CD14-positive monocyte (primary cell): ENCODE data around the gene ZNF324. TPM values are rescaled to one million over a fixed set of nuclear protein-coding genes. Genes with fewer than 3 reads are reported as not detected.

ENCODE experiments used
- DNase-seq, 3 donors: peaks; one replicate each; pipeline ENCODE4 v3.0.0-alpha.2; 2011 to 2022
- H2AFZ ChIP-seq: 2 replicates; pipeline ENCODE4 v1.6.0; 2012; ENCODE audit warnings: mild to moderate bottlenecking, low read depth, low read length, inconsistent platforms; ENCODE audit not compliant: insufficient read depth, poor library complexity, severe bottlenecking
- H3K27ac ChIP-seq, 2 donors: 1 replicate in 1 of 2; 2 replicates in 1 of 2; pipeline ENCODE4 v1.5.1; 2012 to 2013; ENCODE audit warnings: low read length in 2 of 2, control low read depth in 1 of 2, inconsistent platforms in 1 of 2, low read depth in 1 of 2, mild to moderate bottlenecking in 1 of 2
- H3K27me3 ChIP-seq, 2 donors: one replicate each; pipeline versions ENCODE4 v1.6.0 to v1.6.1; 2011 to 2013; ENCODE audit warnings: low read length in 2 of 2; ENCODE audit not compliant: control insufficient read depth in 2 of 2, insufficient read depth in 2 of 2
- H3K36me3 ChIP-seq, 2 donors: replicated peaks in 1 of 2; 1 replicate in 1 of 2; 2 replicates in 1 of 2; pipeline versions ENCODE4 v1.5.1 to v1.6.1; 2012 to 2013; ENCODE audit warnings: low read length in 2 of 2, control low read depth in 1 of 2, inconsistent platforms in 1 of 2, mild to moderate bottlenecking in 1 of 2; ENCODE audit not compliant: insufficient read depth in 2 of 2, control insufficient read depth in 1 of 2
- H3K4me1 ChIP-seq, 2 donors: 1 replicate in 1 of 2; 2 replicates in 1 of 2; pipeline versions ENCODE4 v1.5.1 to v1.6.1; 2012 to 2013; ENCODE audit warnings: low read length in 2 of 2, control low read depth in 1 of 2, inconsistent platforms in 1 of 2, mild to moderate bottlenecking in 1 of 2, moderate library complexity in 1 of 2; ENCODE audit not compliant: insufficient read depth in 2 of 2, control insufficient read depth in 1 of 2
- H3K4me2 ChIP-seq: replicated peaks from 2 replicates; pipeline ENCODE3; 2012; ENCODE audit warnings: low read length, moderate library complexity, mild to moderate bottlenecking; ENCODE audit not compliant: poor library complexity, severe bottlenecking; ENCODE audit errors: extremely low read depth
- H3K4me3 ChIP-seq, 3 experiments: fragments of 200-600 bp in 1 of 3; sonication (generic) in 1 of 3; replicated peaks in 1 of 3; 1 replicate in 2 of 3; 2 replicates in 1 of 3; pipeline ENCODE4 v1.5.1; 2011 to 2013; ENCODE audit warnings: low read length in 3 of 3, mild to moderate bottlenecking in 3 of 3, control low read depth in 2 of 3, low read depth in 2 of 3, inconsistent platforms in 1 of 3, moderate library complexity in 1 of 3
- H3K79me2 ChIP-seq: 2 replicates; pipeline ENCODE4 v1.6.0; 2012; ENCODE audit warnings: mild to moderate bottlenecking, control low read depth, inconsistent platforms, low read length, moderate library complexity; ENCODE audit not compliant: insufficient read depth
- H3K9ac ChIP-seq: 2 replicates; pipeline ENCODE4 v1.6.0; 2017; ENCODE audit warnings: low read length, mild to moderate bottlenecking; ENCODE audit not compliant: insufficient read depth, poor library complexity, severe bottlenecking
- H3K9me3 ChIP-seq, 2 donors: replicated peaks in 1 of 2; 1 replicate in 1 of 2; 2 replicates in 1 of 2; pipeline versions ENCODE4 v1.5.1 to v1.6.1; 2012 to 2013; ENCODE audit warnings: low read length in 2 of 2, control low read depth in 1 of 2; ENCODE audit not compliant: control insufficient read depth in 1 of 2, insufficient read depth in 1 of 2
- H4K20me1 ChIP-seq: 2 replicates; pipeline ENCODE4 v1.6.0; 2012; ENCODE audit warnings: mild to moderate bottlenecking, low read length, control low read depth, moderate library complexity; ENCODE audit not compliant: insufficient read depth
- H3K27ac Mint-ChIP-seq, 7 donors: one replicate each; pipeline ENCODE4 v1.8.0; 2020; ENCODE audit warnings: mild to moderate bottlenecking in 7 of 7, mixed read lengths in 7 of 7, moderate library complexity in 6 of 7, inconsistent platforms in 2 of 7
- H3K27me3 Mint-ChIP-seq, 3 donors: one replicate each; pipeline ENCODE4 v1.8.0; 2021 to 2022; ENCODE audit warnings: low read depth in 3 of 3, mild to moderate bottlenecking in 3 of 3, mixed read lengths in 3 of 3, moderate library complexity in 3 of 3, inconsistent platforms in 1 of 3
- H3K36me3 Mint-ChIP-seq, 2 donors: one replicate each; pipeline ENCODE4 v1.8.0; 2020; ENCODE audit warnings: mixed read lengths in 2 of 2, inconsistent platforms in 1 of 2, mild to moderate bottlenecking in 1 of 2
- H3K4me1 Mint-ChIP-seq: one replicate; pipeline ENCODE4 v1.8.0; 2020; ENCODE audit warnings: mild to moderate bottlenecking, mixed read lengths
- H3K4me3 Mint-ChIP-seq, 2 donors: one replicate each; pipeline ENCODE4 v1.8.0; 2020; ENCODE audit warnings: mild to moderate bottlenecking in 2 of 2, mixed read lengths in 2 of 2, moderate library complexity in 1 of 2
- H3K9me3 Mint-ChIP-seq, 7 donors: one replicate each; pipeline ENCODE4 v1.8.0; 2020 to 2022; ENCODE audit warnings: mixed read lengths in 7 of 7, mild to moderate bottlenecking in 6 of 7, moderate library complexity in 6 of 7, inconsistent platforms in 2 of 7
- WGBS: methylation state at CpG from one replicate; pipeline ENCODE4 v1.1.5; 2013; ENCODE audit warnings: missing lambda C conversion rate; ENCODE audit not compliant: insufficient coverage; 5-methylcytosine and 5-hydroxymethylcytosine counted together
- intact Hi-C, 2 donors: fragments of 100-400 bp; cut with micrococcal nuclease; formaldehyde crosslinking; loops; one replicate each; pipeline versions ENCODE4 v1.15.0 to v1.15.1; 2023
- polyA plus RNA-seq, 3 donors: library from polyadenylated mRNA; depleted of rRNA in 1 of 3; unstranded in 2 of 3; stranded (reverse) in 1 of 3; fragments of 300-500 nt in 2 of 3; fragments of >200 nt in 1 of 3; fragmentation: Illumina TruSeq in 2 of 3; gene quantifications; 1 replicate in 2 of 3; 2 replicates in 1 of 3; pipeline ENCODE4 v1.2.3, GENCODE V29; 2012 to 2021
- TF ChIP-seq, protein P1 (sequence below): fragments of 200-600 bp; IDR thresholded peaks from one replicate; pipeline ENCODE4 v1.8.0; 2022; ENCODE audit warnings: antibody characterized with exemption, mild to moderate bottlenecking

The ZNF324 gene
- polyA plus RNA-seq, 3 donors: 4.1 to 5.7 (median 5.3) TPM

DNA sequence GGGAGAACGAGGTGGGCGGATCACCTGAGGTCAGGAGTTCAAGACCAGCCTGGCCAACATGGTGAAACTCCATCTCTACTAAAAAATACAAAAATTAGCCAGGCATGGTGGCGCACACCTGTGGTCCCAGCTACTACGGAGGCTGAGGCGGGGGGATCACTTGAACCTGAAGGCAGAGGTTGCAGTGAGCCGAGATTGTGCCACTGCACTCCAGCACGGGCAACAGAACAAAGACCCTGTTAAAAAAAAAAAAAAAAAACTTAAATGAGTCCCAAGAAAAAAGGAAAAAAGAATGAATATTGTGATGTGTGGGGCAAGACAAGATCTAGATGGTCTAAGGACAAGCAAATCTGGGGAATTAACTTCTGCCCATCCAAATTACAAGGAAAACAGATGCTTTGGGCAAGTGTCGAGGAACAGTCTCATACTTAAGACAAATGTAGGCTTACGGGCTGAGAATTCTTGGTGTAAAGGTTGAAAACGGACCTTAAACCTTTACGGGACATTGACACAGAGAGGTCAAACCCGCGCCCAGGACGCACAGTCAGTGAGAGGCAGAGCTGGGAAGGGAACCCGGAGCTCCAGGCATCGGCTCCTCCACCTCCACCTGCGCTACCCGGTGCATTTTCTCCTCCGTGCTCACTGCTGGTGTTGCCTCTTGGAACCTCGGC lies 656 bp upstream of the ZNF324 start:
- Mint-ChIP-seq H3K27me3 (peaks cover 3 to 11% (median 6%) of the 10 kb centered on the region in 3 donors), H3K27ac (peak overlapping the region in 2 of 7 donors; percentile 85 to 88), H3K4me3 (peak overlapping the region; percentile 74 to 89), H3K9me3 (peaks cover 0 to 9% (median 3%) of the 10 kb centered on the region in 7 donors), H3K36me3 (peaks cover 14 to 19% of the 10 kb centered on the region in 2 donors), H3K4me1 (peaks cover 24% of the 10 kb centered on the region)
- H3K27ac ChIP-seq: peak overlapping the region in 1 of 2 donors; percentile 85
- no peaks in the 10 kb centered on the region for H3K9me3 ChIP-seq
- peak overlapping the region in 2 of 3 experiments; percentile 65 to 92 for H3K4me3 ChIP-seq
- H3K4me1 ChIP-seq: peaks cover 24 to 29% of the 10 kb centered on the region in 2 donors
- peaks cover 15% of the 10 kb centered on the region for H3K79me2 ChIP-seq
- 31% methylated on average over 10 of the region's 20 CpGs for WGBS
- no peak overlapping the region for H3K9ac ChIP-seq
- H3K36me3 ChIP-seq: peaks cover 15 to 16% of the 10 kb centered on the region in 2 donors
- H3K4me2 ChIP-seq: peak overlapping the region; percentile 90
- H2AFZ ChIP-seq: peak overlapping the region; percentile 98
- TF ChIP-seq, protein P1, sequence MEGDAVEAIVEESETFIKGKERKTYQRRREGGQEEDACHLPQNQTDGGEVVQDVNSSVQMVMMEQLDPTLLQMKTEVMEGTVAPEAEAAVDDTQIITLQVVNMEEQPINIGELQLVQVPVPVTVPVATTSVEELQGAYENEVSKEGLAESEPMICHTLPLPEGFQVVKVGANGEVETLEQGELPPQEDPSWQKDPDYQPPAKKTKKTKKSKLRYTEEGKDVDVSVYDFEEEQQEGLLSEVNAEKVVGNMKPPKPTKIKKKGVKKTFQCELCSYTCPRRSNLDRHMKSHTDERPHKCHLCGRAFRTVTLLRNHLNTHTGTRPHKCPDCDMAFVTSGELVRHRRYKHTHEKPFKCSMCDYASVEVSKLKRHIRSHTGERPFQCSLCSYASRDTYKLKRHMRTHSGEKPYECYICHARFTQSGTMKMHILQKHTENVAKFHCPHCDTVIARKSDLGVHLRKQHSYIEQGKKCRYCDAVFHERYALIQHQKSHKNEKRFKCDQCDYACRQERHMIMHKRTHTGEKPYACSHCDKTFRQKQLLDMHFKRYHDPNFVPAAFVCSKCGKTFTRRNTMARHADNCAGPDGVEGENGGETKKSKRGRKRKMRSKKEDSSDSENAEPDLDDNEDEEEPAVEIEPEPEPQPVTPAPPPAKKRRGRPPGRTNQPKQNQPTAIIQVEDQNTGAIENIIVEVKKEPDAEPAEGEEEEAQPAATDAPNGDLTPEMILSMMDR: no peak
- H4K20me1 ChIP-seq: no peaks in the 10 kb centered on the region
- no peak for DNase-seq
- no peaks in the 10 kb centered on the region for H3K27me3 ChIP-seq
- intact Hi-C loops: no loop called here

DNA sequence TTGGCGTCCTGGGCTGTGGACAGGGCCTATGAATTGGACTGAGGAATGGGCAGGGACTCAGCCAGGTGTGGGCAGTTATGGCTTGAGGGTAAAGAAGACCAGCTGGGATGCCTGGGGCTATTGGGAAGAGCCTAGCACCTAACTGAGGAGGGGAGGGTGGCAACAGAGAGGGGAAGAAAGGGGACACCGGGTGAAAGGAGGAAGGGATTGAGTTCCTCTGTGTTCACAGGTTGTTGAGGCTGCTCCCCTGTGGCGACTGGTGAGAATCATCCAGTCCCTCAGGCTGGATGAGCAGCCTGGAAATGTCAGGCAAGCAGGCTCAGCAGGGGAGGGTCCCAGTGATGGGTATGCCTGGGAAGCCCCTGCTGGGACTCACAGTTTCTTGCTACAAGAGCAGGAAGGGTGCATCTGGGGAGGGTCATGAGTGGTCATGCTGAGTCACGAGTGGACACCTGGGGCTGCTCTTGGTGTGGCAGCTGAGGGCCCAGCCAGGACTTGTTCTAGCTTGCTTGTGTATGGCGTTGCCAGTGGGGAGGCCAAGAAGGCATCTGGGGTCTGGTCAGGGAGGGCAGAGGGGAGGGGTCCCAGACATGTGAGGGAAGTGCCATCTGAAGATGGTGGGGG lies 1.4 kb downstream of the ZNF324 start:
- Mint-ChIP-seq H3K27me3 (peaks cover 5 to 9% (median 6%) of the 10 kb centered on the region in 3 donors), H3K36me3 (peaks cover 32 to 38% of the 10 kb centered on the region in 2 donors), H3K27ac (peak overlapping the region in 5 of 7 donors; percentile 16 to 70 (median 52)), H3K9me3 (peaks cover 0 to 9% (median 3%) of the 10 kb centered on the region in 7 donors), H3K4me3 (peak overlapping the region; percentile 74 to 87), H3K4me1 (peaks cover 24% of the 10 kb centered on the region)
- no peak overlapping the region for H3K9ac ChIP-seq
- TF ChIP-seq, protein P1: no peak
- H3K27ac ChIP-seq: no peak overlapping the region
- H3K9me3 ChIP-seq: no peaks in the 10 kb centered on the region
- H3K27me3 ChIP-seq: no peaks in the 10 kb centered on the region
- H4K20me1 ChIP-seq: no peaks in the 10 kb centered on the region
- no peak overlapping the region for H2AFZ ChIP-seq
- no peak for DNase-seq
- intact Hi-C loops: no loop called here
- 67% methylated on average over 5 of the region's 5 CpGs for WGBS
- peaks cover 24 to 29% of the 10 kb centered on the region in 2 donors for H3K4me1 ChIP-seq
- H3K79me2 ChIP-seq: peaks cover 15% of the 10 kb centered on the region
- peak overlapping the region; percentile 15 for H3K4me2 ChIP-seq
- H3K4me3 ChIP-seq: no peak overlapping the region
- H3K36me3 ChIP-seq: peaks cover 31 to 34% of the 10 kb centered on the region in 2 donors
